ENCODE data around the gene TMEM190. TPM values are rescaled to one million over a fixed set of nuclear protein-coding genes. Genes with fewer than 3 reads are reported as not detected.

The TMEM190 gene
- total RNA-seq, 4 donors from 2014 or later = 2.7 TPM; not detected in 3

DNA sequence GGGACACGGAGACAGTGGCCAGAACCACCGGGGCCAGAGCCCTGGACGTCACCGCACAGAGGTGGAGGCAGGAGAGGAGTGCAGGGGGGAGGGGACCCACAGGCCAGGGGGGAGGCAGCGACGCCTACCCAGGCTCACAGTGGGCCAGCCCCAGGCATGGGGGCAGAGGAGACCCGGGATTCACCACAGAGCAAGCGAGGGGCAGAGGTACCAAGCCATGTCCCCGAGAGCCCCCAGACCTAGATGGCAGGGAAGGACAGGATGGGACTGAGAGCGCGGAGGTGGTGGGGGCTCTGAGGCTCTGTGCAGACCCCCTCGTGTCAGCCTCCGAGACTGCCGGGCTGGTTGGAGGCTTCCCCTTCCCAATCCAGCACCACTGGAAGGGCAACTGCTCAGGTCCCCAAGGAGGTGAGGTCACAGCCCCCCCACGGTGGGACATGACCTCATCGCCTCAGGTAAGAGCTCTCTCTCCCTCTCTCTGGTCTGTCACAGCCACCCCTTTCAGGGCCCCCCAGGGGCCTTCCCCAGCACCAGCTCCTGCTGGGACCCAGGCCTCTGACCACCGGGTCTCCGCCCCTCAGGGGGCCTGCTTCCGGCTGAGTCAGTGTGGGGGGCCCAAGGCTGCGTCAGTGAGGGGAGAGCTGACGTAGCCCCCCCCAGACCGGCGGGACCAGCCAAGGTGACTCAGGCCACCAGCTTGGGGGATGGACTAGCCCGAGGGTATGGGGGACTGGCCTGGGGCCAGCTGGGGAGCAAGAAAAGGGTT lies 4.1 kb upstream of the TMEM190 start:
- Histone ChIP-seq H3K4me1 (peaks cover 0 to 35% (median 10%) of the 10 kb centered on the region in 4 donors), H3K4me3 (no peak overlapping the region), H3K9me3 (no peaks in the 10 kb centered on the region), H3K27me3 (peaks cover 7 to 98% of the 10 kb centered on the region in 2 donors), H3K27ac (no peak overlapping the region), H3K36me3 (no peaks in the 10 kb centered on the region)
- DNase-seq (ENCODE audit: low spot score in 2 of 2) = no peak
- no peak for TF ChIP-seq POLR2A (IDR thresholded peaks at IDR 0.05)
- TF ChIP-seq, protein P1, sequence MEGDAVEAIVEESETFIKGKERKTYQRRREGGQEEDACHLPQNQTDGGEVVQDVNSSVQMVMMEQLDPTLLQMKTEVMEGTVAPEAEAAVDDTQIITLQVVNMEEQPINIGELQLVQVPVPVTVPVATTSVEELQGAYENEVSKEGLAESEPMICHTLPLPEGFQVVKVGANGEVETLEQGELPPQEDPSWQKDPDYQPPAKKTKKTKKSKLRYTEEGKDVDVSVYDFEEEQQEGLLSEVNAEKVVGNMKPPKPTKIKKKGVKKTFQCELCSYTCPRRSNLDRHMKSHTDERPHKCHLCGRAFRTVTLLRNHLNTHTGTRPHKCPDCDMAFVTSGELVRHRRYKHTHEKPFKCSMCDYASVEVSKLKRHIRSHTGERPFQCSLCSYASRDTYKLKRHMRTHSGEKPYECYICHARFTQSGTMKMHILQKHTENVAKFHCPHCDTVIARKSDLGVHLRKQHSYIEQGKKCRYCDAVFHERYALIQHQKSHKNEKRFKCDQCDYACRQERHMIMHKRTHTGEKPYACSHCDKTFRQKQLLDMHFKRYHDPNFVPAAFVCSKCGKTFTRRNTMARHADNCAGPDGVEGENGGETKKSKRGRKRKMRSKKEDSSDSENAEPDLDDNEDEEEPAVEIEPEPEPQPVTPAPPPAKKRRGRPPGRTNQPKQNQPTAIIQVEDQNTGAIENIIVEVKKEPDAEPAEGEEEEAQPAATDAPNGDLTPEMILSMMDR (IDR thresholded peaks at IDR 0.05) = no peak
- no peak for TF ChIP-seq EP300 (IDR thresholded peaks at IDR 0.05)
- 46 to 51% methylated on average over 17 to 19 of the region's 24 CpGs for WGBS, 2 donors

DNA sequence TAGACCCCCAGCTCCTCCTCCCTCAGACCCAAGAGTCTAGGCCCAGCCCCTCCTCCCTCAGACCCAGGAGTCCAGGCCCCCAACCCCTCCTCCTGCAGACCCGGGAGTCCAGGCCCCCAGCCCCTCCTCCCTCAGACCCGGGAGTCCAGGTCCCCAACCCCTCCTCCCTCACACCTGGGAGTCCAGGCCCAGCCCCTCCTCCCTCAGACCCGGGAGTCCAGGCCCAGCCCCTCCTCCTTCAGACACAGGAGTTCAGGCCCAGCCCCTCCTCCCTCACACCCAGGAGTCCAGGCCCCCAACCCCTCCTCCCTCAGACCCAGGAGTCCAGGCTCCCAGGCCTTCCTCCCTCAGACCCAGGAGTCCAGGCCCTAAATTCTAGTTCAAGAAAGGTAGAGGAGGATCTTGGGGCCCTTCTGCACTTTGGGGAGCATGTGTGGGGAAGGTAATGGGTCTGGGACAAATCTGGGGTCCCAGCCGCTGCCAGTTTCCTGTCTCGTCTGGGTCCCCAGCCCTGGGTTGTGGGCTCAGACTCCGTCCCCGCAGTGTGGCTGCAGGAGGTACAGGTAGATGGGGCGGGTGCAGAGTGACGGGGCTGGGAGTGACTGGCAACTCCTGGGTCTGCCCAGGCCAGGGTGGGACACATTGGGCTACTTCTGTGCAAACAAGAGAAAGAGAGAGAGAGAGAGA lies 3.2 kb upstream of the TMEM190 start:
- H3K4me1 ChIP-seq = peaks cover 0 to 38% (median 10%) of the 10 kb centered on the region in 4 donors
- H3K27me3 ChIP-seq = peaks cover 7 to 97% of the 10 kb centered on the region in 2 donors
- 62 to 69% methylated on average over 8 of the region's 9 CpGs for WGBS, 2 donors
- no peaks in the 10 kb centered on the region for H3K9me3 ChIP-seq
- DNase-seq (ENCODE audit: low spot score in 2 of 2) = no peak
- TF ChIP-seq POLR2A (IDR thresholded peaks at IDR 0.05) (no peak), EP300 (IDR thresholded peaks at IDR 0.05) (no peak)
- TF ChIP-seq, protein P1 (IDR thresholded peaks at IDR 0.05) = no peak
- H3K4me3 ChIP-seq = no peak overlapping the region
- H3K36me3 ChIP-seq = no peaks in the 10 kb centered on the region
- peak overlapping the region in 1 of 4 donors; percentile 72 for H3K27ac ChIP-seq

DNA sequence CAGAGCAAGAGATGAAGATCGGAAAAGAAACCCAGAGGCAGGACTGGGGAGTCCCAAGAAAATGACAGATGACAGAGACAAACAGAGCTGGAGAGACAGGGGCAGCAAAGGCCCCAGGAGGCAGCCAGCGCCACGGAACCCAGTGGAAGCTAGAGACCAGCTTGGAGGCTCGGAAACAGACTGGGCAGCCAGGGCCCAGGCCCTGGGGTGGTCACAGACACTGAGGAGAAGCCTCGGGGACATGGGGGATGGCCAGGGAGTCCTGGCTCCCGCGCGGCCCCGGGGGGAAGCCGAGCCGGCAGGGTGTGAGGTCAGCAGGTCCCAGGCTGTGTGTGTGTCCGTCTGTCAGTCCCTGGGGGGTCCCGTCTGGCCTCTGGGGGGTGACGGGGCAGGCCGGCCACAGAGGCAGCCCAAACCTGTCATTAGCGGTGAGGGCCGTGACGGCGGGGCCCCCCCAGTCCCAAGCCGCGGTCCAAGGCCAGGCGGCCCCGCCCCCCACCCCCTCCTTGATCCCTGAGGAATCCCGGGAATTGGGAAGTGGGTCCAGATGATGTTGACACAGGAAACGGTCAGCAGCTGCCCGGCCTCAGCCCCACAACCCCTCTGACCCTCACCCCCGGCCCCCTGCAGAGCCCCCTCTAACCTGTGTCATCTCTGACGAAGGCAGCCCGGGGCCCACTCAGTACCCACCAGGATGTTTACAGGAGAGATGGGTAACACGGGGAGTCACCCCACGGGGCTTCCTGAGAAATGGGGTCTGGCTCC lies 2.5 kb upstream of the TMEM190 start:
- 22% methylated on average over 8 to 14 of the region's 31 CpGs for WGBS, 2 donors
- H3K27me3 ChIP-seq = peaks cover 7 to 90% of the 10 kb centered on the region in 2 donors

DNA sequence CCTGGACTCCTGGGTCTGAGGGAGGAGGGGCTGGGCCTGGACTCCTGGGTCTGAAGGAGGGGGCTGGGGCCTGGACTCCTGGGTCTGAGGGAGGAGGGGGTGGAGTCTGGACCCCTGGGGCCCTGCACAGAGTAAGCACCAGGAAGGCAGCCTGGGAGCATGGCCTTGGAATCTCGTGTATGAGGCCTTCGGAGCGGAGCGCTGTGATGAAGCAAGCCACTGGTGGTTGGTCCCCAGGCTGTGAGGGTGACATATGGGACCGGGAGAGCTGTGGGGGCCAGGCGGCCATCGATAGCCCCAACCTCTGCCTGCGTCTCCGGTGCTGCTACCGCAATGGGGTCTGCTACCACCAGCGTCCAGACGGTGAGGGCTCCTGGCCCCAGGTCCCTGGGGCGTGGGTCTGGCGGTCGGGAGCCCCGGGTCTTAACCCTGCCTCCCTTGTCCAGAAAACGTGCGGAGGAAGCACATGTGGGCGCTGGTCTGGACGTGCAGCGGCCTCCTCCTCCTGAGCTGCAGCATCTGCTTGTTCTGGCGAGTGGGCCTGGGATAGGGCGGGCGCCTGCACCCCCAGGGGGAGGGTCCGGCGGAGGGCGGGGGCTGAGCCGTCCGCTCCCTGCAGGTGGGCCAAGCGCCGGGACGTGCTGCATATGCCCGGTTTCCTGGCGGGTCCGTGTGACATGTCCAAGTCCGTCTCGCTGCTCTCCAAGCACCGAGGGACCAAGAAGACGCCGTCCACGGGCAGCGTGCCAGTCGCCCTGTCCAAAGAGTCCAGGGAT lies 918 bp downstream of the TMEM190 start:
- TF ChIP-seq EP300 (IDR thresholded peaks at IDR 0.05) (no peak), POLR2A (IDR thresholded peaks at IDR 0.05) (no peak)
- TF ChIP-seq, protein P1 (IDR thresholded peaks at IDR 0.05) = no peak
- peaks cover 0 to 18% (median 0%) of the 10 kb centered on the region in 4 donors for H3K4me1 ChIP-seq
- no peak for DNase-seq (ENCODE audit: low spot score in 2 of 2)
- H3K27ac ChIP-seq = no peak overlapping the region
- H3K36me3 ChIP-seq = no peaks in the 10 kb centered on the region
- WGBS, 2 donors = 10 to 11% methylated on average over 27 to 36 of the region's 43 CpGs
- H3K4me3 ChIP-seq = no peak overlapping the region
- H3K27me3 ChIP-seq = peaks cover 3 to 58% of the 10 kb centered on the region in 2 donors
- no peaks in the 10 kb centered on the region for H3K9me3 ChIP-seq

More for the DNA sequence above, 2.5 kb upstream of the TMEM190 start:
- DNase-seq (ENCODE audit: low spot score in 2 of 2) = no peak
- Histone ChIP-seq H3K27ac (peak overlapping the region in 2 of 4 donors; percentile 38 to 72), H3K9me3 (no peaks in the 10 kb centered on the region), H3K36me3 (no peaks in the 10 kb centered on the region), H3K4me3 (peak overlapping the region in 1 of 4 donors; percentile 24), H3K4me1 (peaks cover 0 to 31% (median 8%) of the 10 kb centered on the region in 4 donors)
- TF ChIP-seq, protein P1 (IDR thresholded peaks at IDR 0.05) = no peak
- TF ChIP-seq POLR2A (IDR thresholded peaks at IDR 0.05) = no peak
- TF ChIP-seq EP300 (IDR thresholded peaks at IDR 0.05) = no peak

Data from tibial nerve (tissue), 4 donors.